Dermis microvascular lymphatic vessel endothelial cell (primary cell): ENCODE data around the gene FRMD4A. TPM values are rescaled to one million over a fixed set of nuclear protein-coding genes. Genes with fewer than 3 reads are reported as not detected.
A peak's percentile ranks its signal among the peaks of the same experiment; 100 is the strongest.

Experiments used
- DNase-seq, 2 donors: peaks; one replicate each; pipeline versions ENCODE4 v3.0.0 to v3.0.0-alpha.2; 2010; ENCODE audit warnings: low read depth in 2 of 2
- total RNA-seq: library from RNA; depleted of rRNA; stranded (reverse); fragments of >200 nt; gene quantifications from 2 replicates; pipeline ENCODE4 v1.2.1, GENCODE V29; 2014

Gene FRMD4A
- total RNA-seq, 1 donor from 2014 or later = 16.3 TPM

DNA sequence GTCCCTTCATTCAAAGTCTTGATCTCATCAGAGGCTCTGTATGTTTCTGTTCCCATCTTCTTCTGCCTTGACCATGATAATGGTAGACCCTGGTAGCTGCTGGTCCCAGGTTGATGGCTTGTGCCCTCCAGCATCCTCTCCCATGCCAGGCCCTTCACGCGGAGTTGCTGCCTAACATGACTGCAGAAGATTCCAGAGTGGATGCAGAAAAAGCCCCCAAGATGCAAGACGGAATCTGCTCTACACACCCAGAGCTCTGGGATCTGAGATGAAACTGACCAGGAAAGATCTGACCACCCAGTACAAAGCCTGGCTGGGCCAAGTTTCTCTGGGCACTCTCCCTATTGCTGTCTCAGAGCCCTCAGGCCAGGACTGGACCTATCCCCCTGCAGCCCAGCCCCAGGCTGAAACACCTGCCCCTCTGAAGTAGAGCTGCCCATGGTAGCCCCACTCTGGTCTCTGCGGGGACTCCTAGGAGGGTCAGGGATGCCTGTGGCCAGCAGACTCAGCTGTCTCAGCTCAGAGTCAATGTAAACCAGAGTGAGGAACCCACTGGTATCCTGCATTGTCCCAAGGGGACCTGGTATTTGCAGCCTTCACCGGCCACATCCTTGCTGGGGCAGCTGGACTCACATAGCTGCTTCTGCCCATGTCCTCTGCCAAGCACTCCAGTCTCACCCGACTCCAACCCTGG, 9.5 kb upstream of the FRMD4A start:
- DNase-seq = no peak

DNA sequence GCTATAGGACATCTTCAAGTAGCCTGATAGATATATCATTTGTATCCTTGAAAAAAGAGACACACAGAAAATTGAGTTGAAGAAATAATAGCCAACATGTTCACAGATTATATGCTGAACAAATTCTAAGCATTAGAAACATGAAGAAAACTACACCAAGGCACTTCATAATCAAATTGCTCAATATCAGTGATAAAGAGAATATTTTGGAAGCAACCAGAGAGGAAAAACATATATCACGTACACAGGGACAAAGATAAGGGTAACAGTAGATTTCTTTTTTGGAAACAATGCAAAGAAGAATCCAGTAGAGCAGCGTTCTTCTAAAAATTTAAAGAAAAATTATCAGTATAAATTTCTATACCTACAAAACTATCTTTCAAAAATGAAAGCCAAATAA, 6.0 kb upstream of the FRMD4A start:
- no peak for DNase-seq

DNA sequence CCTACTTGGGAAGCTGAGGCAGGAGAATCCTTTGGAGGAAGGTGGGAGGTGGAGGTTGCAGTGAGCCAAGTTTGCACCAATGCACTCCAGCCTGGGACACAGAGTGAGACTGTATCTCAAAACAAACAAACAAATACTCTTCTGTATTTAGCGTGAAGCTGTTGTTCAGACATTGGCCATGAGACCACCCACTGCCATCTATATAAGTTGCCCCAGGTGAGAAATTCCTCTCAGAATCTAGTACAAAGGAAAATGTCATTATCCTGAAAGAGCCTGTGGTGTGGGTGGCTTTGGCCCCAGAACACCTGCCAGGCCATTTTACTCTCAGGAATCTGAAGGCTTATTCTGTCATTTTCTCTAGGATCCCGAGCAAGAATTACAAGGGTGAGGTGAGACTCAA, 4.0 kb upstream of the FRMD4A start:
- DNase-seq = no peak

GRCh38 chr10:14333606-14334005, 2.9 kb upstream of the FRMD4A start:
- DNase-seq = no peak

- no peak for DNase-seq
Measured at GRCh38 chr10:14332903-14333302, 2.2 kb upstream of the FRMD4A start.

DNA sequence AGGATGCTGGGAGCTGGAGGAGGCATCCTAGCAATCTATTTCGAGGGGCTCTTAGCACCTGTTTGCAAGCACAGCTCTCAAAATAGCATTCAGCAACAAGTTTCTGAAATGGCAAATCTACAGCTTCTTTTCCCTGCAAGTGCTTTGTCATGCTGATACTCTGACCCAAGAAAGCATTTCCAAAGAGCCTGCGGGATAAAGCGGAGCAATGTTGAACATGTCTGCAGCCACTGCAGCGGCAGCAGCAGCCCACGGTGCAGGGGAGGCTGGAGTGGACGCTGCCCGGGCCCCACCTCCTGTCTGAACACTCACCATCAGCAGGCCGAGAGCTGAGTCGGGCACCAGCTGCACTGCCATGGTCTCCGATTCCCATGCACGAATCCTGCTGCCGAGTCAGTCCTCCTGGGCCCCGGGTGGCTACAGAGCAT, 964 bp downstream of the FRMD4A start:
- no peak for DNase-seq

DNA sequence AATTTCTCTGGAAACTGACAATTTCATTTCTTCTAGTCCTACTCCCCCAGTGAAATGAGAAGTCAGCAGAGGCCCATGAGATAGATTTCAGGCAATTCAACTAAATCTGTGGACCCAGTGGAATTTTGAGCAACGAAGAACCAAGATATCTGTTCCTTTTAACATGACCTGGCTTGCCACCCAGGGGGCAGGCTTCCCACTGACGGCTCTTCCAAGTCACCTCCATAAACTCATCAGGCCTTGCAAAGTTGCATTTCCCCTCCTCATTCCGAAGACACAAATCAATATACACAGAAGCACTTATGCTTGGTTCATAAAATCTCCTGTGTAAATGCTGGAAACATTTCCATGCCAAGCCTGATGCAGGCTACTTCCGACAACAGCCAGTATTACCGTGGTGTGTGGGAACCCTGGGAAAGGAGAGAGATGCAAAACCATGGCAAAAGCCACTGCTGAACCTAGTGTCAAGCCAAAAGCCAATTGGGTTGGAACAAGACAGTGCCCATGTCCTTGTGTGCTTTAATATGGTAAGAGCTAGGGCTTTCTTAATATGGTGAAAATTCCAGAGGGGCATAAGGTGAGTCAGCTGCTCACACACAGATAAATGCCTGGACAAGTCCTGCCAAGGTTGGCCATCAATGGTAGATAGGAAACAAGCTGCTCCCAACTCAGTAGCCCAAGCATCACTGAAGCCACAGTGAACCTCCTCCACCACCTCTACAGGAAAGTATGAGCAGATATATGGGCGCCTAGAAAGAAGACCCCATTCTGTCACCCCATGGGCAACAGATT, 1.6 kb downstream of the FRMD4A start:
- no peak for DNase-seq

GRCh38 chr10:14327527-14327926, 3.2 kb downstream of the FRMD4A start:
- DNase-seq = peak; percentile 14 to 57

DNA sequence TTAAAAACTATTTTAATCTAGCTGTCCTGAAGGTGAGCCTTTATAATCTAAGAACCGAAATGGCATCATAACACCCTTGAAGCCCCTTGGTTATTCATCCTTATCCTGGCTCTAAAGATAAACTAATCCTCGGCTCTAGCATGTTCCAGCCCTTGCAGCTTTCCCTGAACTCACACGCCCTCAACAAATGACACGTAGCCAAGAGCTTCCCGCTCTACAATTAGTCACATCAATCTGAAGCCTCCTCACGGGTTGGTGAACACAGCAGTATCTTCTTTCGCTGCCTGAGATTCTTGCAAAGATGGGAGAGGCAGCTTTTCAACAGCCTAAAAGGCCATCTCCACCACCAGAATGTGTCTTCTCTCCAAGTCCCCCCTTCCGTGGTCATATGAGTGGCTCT, 4.1 kb downstream of the FRMD4A start:
- no peak for DNase-seq

- peak in 1 of 2 donors; percentile 43 for DNase-seq
Measured at GRCh38 chr10:14325325-14325955, 5.3 kb downstream of the FRMD4A start.

GRCh38 chr10:14322526-14323188, 8.1 kb downstream of the FRMD4A start:
- DNase-seq = no peak

- DNase-seq = no peak
Measured at GRCh38 chr10:14318007-14318406, 12.7 kb downstream of the FRMD4A start.

GRCh38 chr10:14312014-14312413, 18.7 kb downstream of the FRMD4A start:
- no peak for DNase-seq

DNA sequence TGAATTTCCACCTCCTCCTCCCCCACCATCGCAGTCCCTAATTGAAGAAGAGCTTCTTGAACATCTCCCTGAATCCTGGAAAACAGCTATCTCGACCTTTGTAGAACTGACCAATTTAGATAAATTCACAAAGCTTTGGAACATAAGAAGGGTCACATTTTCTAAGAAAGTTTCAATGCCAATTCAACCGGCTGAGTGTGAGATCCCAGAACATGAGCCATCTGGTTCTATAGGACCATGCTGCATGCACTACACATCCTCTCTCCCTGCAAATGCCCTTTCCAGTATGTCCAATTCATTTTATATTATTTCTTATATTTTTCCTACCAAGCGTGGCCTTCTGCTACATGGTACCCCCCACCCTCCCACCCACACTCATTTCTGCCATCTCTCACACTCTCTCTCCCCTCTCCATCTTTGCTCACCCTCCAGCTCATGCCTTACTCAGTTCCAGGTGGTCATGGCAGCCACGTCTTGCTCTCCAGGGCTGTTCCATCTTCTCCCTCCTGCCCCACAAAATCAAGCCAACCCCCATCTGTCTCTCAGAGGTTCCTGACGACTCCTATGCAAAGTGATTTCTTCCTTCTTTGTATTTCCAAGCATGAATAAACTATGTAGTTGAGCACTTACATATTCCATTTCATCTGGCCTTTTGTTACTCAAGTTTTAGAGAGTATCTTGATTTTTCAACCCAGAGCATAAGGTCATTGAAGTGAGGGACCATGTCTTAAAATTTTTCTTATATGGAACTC, 19.3 kb downstream of the FRMD4A start:
- DNase-seq = no peak

DNA sequence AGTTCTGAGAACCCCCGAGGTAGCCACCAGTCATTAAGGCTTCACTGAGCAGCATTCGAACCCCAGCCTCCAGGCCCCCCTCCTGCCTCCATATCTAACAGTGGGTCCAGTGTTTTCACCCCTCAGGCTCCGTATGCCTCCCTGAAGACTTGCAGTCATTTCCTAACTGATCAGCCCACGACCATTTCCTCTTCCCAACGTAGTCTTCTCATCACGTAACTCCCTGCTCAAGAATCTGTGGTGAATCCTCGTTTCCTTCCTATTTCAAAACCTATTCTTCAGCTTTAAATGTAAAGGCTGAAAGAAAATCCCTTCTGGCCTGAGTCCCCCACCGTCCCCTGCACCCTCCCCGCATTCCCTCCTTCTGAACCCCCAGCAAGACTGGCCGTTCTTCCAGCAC, 21.1 kb downstream of the FRMD4A start:
- DNase-seq = no peak

DNA sequence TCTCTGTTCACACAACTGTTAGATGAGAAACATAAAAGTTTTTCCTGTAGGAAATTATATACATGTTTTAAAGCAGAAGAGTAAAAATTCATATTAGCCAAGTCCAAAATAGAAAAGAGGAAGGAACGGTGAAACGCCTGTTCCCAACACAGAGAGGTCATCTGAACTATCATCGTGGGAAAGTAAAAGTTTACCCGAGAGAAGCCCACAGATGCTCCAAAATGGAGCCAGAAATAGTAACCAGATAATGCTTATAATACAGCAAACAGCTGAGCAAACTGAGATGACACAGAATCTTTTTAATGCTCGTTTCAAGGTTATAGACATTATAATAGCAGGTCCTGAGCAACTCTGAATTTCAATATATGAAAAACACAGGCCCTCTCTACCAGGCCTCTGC, 24.5 kb downstream of the FRMD4A start:
- DNase-seq = no peak

DNA sequence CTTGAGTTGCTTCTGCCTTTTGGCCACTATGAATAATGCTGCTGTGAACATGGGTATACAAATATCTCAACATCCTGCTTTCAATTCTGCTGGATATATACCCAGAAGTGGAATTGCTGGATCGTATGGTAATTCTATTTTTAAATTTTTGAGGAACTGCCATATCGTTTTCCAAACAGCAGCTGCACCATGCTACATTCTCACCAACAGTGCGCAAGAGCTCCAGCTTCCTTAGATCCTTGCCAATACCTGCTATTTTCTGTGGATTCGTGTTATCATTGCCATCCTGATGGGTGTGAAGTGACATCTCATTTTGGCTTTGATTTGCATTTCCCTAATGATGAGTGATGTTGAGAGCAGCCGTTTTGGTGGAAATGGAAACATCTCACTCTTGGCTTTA, 26.7 kb downstream of the FRMD4A start:
- no peak for DNase-seq

DNA sequence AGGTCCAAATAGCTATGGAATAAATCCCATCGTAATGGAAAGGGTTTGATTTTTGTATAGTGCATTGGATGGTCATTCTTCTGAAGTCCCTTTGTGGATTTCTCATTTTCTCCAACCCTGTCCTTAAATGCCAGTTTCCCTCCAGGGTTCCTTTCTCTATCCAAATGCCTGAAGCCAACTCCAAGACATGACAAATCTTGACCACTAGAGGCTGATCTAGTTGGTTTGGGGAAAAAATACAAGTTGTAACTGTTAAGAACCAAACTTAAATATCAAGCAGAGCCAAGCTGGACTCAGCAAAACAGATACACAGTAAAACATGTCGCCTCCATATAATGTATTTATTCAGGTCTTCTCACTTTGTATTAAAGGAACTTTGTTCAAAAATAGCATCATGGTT, 28.7 kb downstream of the FRMD4A start:
- peak in 1 of 2 donors; percentile 6 for DNase-seq

DNA sequence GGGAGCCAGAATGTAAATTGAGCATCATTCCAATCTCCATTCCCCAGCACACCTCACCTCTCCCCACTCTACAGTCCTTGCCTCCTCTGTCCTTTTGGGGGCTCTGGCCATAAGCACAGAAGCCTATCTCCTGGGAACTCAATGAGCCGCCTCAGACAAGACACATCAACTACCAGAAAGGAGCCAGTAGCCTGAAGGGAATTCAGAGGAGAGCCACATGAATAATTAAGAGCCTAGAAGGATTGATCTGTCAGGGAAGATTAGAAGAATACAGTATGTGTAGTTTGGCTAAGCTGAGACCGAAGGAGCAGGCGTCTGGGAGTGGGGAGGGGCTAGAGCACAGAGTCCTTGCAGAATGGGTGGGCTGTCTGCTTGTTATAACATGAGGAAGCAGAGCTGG, 31.2 kb downstream of the FRMD4A start:
- DNase-seq = no peak

GRCh38 chr10:14296065-14296709, 34.5 kb downstream of the FRMD4A start:
- peak; percentile 27 to 28 for DNase-seq
